NCI-H526 (cell line): ENCODE results near the gene RHD.
"Not testable (repeated sequence)": the region's sequence is repeated elsewhere in the genome, so short reads cannot be mapped to it uniquely, and the experiment has no call there.

Experiments
- DNase-seq, 2 experiments: peaks; one replicate each; lab custom pipeline; 2025; lab: John Stamatoyannopoulos, UW

The RHD gene

GRCh38 chr1:25257196-25257595 is 15.1 kb upstream of the RHD start:
- DNase-seq: no peak

GRCh38 chr1:25259813-25260212 is 12.5 kb upstream of the RHD start:
- DNase-seq: not testable (repeated sequence)

DNA sequence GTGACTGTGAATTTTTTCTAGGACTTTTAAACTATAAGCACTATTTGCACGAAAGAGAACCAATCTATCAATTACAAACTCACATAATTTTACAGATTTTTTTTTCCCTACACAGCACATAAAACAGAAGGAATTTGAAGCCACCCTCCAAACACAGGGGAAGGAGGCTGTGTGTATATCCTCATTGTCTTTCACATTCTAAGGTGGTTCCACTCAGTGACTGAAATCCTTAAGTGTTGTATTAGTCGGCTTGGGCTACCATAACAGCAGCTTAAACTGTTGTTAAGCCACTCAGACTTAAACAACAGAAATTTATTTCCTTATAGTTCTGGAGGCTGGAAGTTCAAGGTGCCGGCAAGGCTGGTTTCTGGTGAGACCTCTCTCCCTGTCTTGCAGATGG is 12.0 kb upstream of the RHD start:
- not testable (repeated sequence) for DNase-seq

DNA sequence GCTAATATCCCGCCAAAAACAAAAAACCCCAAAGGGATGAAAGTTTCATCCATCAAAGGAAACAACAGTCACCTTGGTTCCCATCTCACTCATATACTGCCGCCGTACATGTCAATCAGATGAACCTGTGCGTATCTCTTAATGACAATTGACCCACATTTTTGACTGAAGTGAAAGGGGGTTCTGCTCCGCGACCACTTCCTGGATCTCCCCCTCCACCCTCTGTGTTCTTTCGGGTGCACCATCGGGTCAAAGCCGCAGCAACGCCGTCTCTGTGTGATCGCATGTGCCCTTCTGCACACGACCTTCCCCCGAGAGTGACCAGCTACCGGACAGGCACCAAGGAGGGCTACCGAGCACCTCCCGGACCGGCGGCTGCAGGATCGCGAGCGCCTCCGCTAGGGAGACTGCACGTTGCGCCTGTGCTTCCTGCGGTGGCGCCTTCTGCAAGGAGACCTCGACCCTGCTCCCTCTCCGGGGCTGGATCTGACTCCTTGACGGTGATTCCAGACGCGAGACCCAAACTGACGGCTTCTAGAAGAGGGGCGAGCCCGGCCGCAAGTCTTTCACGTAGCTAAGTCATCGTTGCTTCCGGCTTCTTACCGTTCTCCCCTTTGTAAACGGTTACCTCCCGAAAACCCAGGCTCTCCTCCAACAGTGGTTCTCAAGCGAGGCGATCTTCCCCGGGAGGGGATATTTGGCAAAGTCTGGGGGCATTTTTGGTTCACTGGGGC is 5.6 kb upstream of the RHD start:
- peak in 1 of 2 experiments; percentile 26 for DNase-seq

DNA sequence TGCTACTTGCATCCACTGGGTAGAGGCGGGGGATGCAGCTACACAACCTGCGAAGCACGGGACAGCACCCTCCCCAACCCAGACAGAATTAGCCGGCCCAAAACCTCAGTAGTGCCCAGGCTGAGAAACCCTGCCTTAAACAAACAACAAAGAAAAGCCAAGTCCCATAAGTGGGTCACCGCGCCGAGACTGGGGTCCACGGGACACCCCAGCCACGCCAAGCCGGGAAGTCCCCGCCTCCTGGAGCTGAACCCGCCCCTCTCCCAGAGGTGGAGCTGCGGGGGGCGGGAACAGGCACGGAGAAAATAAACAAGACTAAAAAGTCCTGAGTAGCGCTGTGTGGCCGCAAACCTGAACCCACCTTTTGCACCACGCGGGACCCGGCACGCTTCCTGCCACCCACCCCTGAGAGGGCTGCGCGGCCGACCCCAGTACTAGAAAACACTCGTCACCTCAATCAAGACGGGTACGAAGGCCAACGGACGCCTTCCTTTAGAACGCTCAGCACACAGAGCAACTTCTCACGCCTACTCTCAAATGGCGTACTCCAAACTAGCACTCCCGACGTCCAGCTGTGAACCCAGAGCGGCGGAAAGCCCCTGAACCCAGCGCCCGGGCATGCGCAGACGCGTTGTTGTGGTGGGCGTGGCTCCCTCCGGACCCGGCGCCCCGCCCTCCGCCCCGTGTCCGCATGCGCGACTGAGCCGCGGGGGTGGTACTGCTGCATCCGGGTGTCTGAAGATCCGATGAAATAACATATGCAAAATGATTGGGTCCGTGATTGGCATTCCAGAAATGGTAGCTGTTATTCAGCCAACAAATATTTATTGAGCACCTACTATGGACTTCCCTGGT is 4.8 kb upstream of the RHD start:
- DNase-seq: peak; percentile 23 to 71

DNA sequence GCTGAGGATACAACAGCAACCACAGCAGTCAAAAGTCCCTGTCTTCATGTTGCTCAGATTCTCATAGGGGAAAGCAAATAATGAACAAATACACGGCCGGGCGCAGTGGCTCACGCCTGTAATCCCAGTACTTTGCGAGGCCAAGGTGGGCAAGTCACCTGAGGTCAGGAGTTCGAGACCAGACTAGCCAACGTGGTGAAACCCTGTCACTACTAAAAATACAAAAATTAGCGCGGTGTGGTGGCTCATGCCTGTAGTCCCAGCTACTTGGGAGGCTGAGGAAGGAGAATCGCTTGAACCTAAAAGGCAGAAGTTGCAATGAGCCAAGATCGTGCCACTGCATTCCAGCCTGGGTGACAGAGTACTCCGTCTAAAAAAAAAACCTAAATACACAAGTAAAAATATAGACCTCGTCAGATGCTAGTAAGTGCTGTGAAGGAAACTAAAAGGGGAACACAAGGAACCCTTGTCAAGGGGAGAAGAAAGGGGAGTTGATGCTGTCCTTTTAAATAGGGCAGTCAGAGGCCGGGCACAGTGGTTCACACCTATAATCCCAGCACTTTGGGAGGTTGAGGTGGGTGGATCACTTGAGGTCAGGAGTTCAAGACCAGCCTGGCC is 4.1 kb upstream of the RHD start:
- DNase-seq: not testable (repeated sequence)

DNA sequence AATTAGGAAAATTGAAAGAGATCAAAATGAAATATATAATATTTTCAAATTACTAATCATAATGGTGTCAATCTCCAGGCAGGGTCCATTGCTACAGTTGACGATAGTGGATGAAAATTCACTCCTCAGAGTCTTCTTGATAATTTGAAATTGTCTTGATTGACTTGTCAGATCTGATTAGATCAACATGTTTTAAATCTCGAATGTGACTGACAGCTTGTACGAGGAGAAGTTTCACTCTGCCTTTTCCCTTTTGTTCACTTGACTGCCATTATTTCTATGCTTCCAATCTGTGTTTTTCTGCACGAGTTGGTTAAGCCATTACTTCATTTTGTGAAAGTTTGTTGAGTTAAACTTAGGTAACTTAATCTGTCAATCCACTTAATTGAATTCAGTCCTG is 3.3 kb downstream of the RHD start:
- DNase-seq: not testable (repeated sequence)

DNA sequence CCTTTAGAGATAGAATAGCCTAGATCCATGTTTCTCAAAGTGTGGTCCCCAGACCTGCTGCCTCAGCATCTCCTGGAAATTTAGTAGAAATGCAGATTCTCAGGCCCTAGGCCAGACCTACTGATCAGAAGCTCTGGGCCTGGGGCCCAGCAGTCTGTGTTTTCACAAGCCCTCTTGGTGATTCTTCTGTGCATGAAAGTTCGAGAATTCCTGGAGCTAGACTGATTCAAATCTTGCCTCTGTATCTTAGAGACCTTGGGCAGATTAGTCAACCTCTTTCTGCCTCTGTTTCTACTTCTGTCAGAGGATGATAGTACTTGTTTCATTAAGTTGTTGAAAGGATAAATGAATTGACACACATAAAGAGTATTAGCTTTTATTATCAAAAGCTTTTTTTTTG is 5.0 kb downstream of the RHD start:
- DNase-seq: not testable (repeated sequence)

GRCh38 chr1:25278358-25278757 is 6.0 kb downstream of the RHD start:
- DNase-seq: not testable (repeated sequence)

- not testable (repeated sequence) for DNase-seq
Observed at GRCh38 chr1:25278790-25279189, 6.5 kb downstream of the RHD start.

GRCh38 chr1:25279693-25280111 is 7.4 kb downstream of the RHD start:
- DNase-seq: not testable (repeated sequence)

DNA sequence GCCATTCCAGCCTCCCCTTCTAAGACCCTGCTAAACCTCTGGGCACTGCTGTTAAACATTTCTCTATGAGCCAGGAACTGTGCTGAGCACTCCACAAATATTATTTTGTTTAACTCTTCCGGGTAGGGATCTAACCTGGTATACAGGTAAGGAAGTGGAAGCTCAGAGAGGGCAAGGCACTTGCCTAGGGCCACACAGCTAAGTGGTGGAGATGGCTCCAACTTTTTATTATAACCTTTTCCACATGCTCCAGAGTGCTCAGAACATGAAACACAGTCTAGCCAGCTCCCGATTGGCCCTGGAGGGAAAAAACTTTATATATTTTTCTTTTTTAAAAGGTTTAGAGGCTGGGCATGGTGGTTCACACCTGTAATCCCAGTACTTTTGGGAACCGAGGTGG is 13.6 kb downstream of the RHD start:
- not testable (repeated sequence) for DNase-seq

GRCh38 chr1:25287164-25287563 is 14.9 kb downstream of the RHD start:
- DNase-seq: not testable (repeated sequence)

GRCh38 chr1:25288573-25289101 is 16.3 kb downstream of the RHD start:
- not testable (repeated sequence) for DNase-seq

DNA sequence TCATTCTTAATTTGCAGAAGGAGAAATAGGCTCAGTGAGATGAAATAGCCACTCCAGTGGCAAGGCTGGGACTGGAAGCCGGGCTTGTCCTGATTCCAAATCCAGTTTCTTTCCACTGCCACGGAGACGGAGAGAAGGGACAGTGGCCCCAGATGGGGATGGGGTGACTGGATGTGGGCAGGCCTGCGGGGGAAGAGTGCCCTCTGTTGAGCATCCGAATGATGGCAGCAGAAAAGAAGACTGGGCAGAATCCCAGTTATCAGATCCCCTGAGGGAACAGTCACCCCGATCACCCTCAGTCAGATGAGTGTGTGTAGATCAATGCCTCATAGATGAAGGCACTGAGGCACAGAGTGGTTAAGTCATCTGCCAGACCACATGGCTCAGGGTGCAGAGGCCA is 17.7 kb downstream of the RHD start:
- DNase-seq: peak; percentile 4 to 26

DNA sequence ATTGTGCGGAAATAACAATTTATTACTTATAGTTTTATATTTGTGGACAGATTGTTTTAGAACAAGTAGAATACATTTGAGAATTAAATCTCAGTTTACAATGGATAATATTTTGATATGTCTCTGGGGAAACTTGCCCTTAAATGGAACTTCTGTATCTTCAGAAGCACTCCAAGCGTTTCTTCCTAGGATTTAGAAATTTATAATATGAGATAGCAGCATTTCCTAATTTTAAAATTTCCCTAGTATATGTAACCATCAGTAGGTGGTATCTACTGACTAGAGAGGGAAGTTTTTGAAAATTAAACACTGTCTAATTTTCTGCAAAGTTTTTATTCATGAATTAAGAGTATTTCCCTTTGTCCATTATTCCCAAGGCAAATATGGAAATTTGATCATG is 21.1 kb downstream of the RHD start:
- not testable (repeated sequence) for DNase-seq

GRCh38 chr1:25294889-25295826 is 22.8 kb downstream of the RHD start:
- not testable (repeated sequence) for DNase-seq

GRCh38 chr1:25296501-25296900 is 24.2 kb downstream of the RHD start:
- DNase-seq: not testable (repeated sequence)

GRCh38 chr1:25300729-25301128 is 28.4 kb downstream of the RHD start:
- not testable (repeated sequence) for DNase-seq

DNA sequence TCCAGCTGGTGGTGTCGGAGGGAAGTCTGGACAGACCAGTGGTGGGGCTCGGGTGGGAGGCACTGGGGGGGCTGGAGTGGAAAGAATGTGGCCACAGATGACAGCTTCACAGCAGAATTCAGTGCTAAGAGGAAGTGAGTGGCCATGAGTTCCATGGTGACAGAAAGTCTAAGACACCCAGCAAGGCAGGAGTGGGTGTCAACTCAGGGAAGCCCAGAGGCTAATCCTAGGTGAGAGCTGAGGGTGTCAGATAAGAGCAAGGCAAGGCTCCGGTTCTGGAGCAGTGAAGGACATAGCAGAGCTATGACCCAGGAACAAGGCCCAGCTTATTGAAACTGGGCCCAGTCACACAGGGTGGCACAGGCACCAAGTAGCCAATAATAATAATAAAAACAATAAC is 30.0 kb downstream of the RHD start:
- not testable (repeated sequence) for DNase-seq

GRCh38 chr1:25304936-25305335 is 32.6 kb downstream of the RHD start:
- not testable (repeated sequence) for DNase-seq
